HG02623 (cell line): ENCODE results near the gene PALM3.
A peak's percentile ranks its signal among the peaks of the same experiment; 100 is the strongest.
"Not testable (repeated sequence)": the region's sequence is repeated elsewhere in the genome, so short reads cannot be mapped to it uniquely, and the experiment has no call there.

Experiments used
- ATAC-seq: cut with Tn5 transposase; IDR thresholded peaks from one replicate; pipeline ENCODE4 v1.9.1; 2021; ENCODE audit warnings: moderate library complexity; ENCODE audit not compliant: unreplicated experiment

Gene PALM3

GRCh38 chr19:14035159-14035558 lies 26.7 kb downstream of the PALM3 start:
- not testable (repeated sequence) for ATAC-seq

- no peak for ATAC-seq
Measured at GRCh38 chr19:14033946-14034345, 27.9 kb downstream of the PALM3 start.

- ATAC-seq = no peak
Measured at GRCh38 chr19:14031719-14032480, 30.0 kb downstream of the PALM3 start, which contains the start of gene IL27RA. TSS of gene IL27RA (plus strand) at chr19:14031762. CDS start at chr19:14031873, 111 bp downstream.

GRCh38 chr19:14030997-14031718 lies 30.7 kb downstream of the PALM3 start:
- no peak for ATAC-seq

- no peak for ATAC-seq
Measured at GRCh38 chr19:14028901-14029300, 33.0 kb downstream of the PALM3 start.

- no peak for ATAC-seq
Measured at GRCh38 chr19:14027856-14028450, 33.9 kb downstream of the PALM3 start, which contains the start of gene RLN3. TSS of gene RLN3 (plus strand) at chr19:14028148. CDS start at chr19:14028205, 57 bp downstream.

- ATAC-seq = not testable (repeated sequence)
Measured at GRCh38 chr19:14026652-14027192, 35.2 kb downstream of the PALM3 start.

GRCh38 chr19:14023404-14024235 lies 38.3 kb downstream of the PALM3 start:
- no peak for ATAC-seq

GRCh38 chr19:14022469-14022868 lies 39.4 kb downstream of the PALM3 start:
- no peak for ATAC-seq

GRCh38 chr19:14021474-14021873 lies 40.4 kb downstream of the PALM3 start:
- ATAC-seq = no peak

GRCh38 chr19:14019739-14020138 lies 42.1 kb downstream of the PALM3 start:
- not testable (repeated sequence) for ATAC-seq

GRCh38 chr19:14019100-14019499 lies 42.8 kb downstream of the PALM3 start:
- ATAC-seq = no peak

GRCh38 chr19:14015524-14016035 lies 46.3 kb downstream of the PALM3 start:
- peak; percentile 74 for ATAC-seq

- no peak for ATAC-seq
Measured at GRCh38 chr19:14012378-14012915, 49.4 kb downstream of the PALM3 start.

GRCh38 chr19:14006766-14007562 lies 54.9 kb downstream of the PALM3 start:
- peak; percentile 29 for ATAC-seq

GRCh38 chr19:14006085-14006765 lies 55.7 kb downstream of the PALM3 start, which contains the start of gene RFX1:
TSS of gene RFX1 (minus strand) at chr19:14006320. CDS start at chr19:13993843, 12,477 bp downstream.
- peak; percentile 65 for ATAC-seq

GRCh38 chr19:14005349-14006084 lies 56.4 kb downstream of the PALM3 start:
- peak; percentile 25 for ATAC-seq
